SK-N-SH (cell line): ENCODE results near the gene OPN1MW3. TPM values are rescaled to one million over a fixed set of nuclear protein-coding genes. Genes with fewer than 3 reads are reported as not detected.
"Not testable (repeated sequence)": the region's sequence is repeated elsewhere in the genome, so short reads cannot be mapped to it uniquely, and the experiment has no call there.

Experiments used
- CTCF ChIA-PET: fragments of 300-600, 350-600 bp; formaldehyde crosslinking; extraction: SDS; loops from one replicate; lab custom pipeline; 2021; lab: Yijun Ruan, JAX
- POLR2A ChIA-PET: fragments of 350-600 bp; sonication (Branson Sonifier 250); formaldehyde crosslinking; extraction: SDS; loops from one replicate; lab custom pipeline; 2020; ENCODE audit warnings: antibody characterized with exemption, inconsistent platforms; lab: Yijun Ruan, JAX
- DNase-seq: peaks from one replicate; pipeline ENCODE4 v3.0.0; 2012
- H2AFZ ChIP-seq: fragments of 200-600 bp; sonication (generic); 2 replicates; pipeline ENCODE4 v1.8.1; 2016; ENCODE audit warnings: antibody characterized with exemption, mild to moderate bottlenecking, low read depth
- H3F3A ChIP-seq: fragments of 200-600 bp; sonication (generic); replicated peaks from 2 replicates; pipeline ENCODE3; 2016; ENCODE audit warnings: antibody characterized with exemption, mild to moderate bottlenecking; ENCODE audit not compliant: insufficient read depth
- H3K27ac ChIP-seq, 2 experiments: fragments of 200-500 bp in 1 of 2; fragments of 200-600 bp in 1 of 2; sonication (Bioruptor generic) in 1 of 2; sonication (generic), shearing (Covaris generic) in 1 of 2; 2 replicates each; pipeline versions ENCODE4 v1.5.1 to v1.6.1; 2014 to 2016; ENCODE audit warnings: low read depth in 2 of 2, inconsistent platforms in 1 of 2, low read length in 1 of 2, mild to moderate bottlenecking in 1 of 2, mixed read lengths in 1 of 2
- H3K27me3 ChIP-seq: fragments of 200-600 bp; sonication (generic), shearing (Covaris generic); 2 replicates; pipeline ENCODE4 v1.6.1; 2016; ENCODE audit warnings: mixed run types; ENCODE audit not compliant: insufficient read depth
- H3K36me3 ChIP-seq, 2 experiments: fragments of 200-500 bp in 1 of 2; fragments of 200-600 bp in 1 of 2; sonication (Bioruptor generic) in 1 of 2; sonication (generic) in 1 of 2; replicated peaks in 1 of 2; 2 replicates each; pipeline versions ENCODE3 to v1.5.1; 2014 to 2016; ENCODE audit warnings: low read length in 1 of 2, mild to moderate bottlenecking in 1 of 2; ENCODE audit not compliant: insufficient read depth in 2 of 2, control insufficient read depth in 1 of 2
- H3K4me1 ChIP-seq, 2 experiments: fragments of 200-500 bp in 1 of 2; fragments of 200-600 bp in 1 of 2; sonication (Bioruptor generic) in 1 of 2; sonication (generic), shearing (Covaris generic) in 1 of 2; 2 replicates each; pipeline versions ENCODE4 v1.5.1 to v1.6.1; 2014 to 2016; ENCODE audit warnings: low read depth in 1 of 2, low read length in 1 of 2, mixed run types in 1 of 2; ENCODE audit not compliant: insufficient read depth in 2 of 2, control insufficient read depth in 1 of 2
- H3K4me2 ChIP-seq: fragments of 200-600 bp; sonication (generic), shearing (Covaris generic); 2 replicates; pipeline ENCODE4 v1.6.1; 2017; ENCODE audit warnings: mixed run types
- H3K4me3 ChIP-seq, 2 experiments: fragments of 200-500 bp in 1 of 2; fragments of 200-600 bp in 1 of 2; sonication (Bioruptor generic) in 1 of 2; sonication (generic), shearing (Covaris generic) in 1 of 2; 2 replicates each; pipeline versions ENCODE4 v1.5.1 to v1.8.1; 2014 to 2016; ENCODE audit warnings: low read depth in 2 of 2, inconsistent platforms in 1 of 2, low read length in 1 of 2, mild to moderate bottlenecking in 1 of 2, mixed read lengths in 1 of 2, moderate library complexity in 1 of 2
- H3K79me2 ChIP-seq: fragments of 200-600 bp; sonication (generic); 2 replicates; pipeline ENCODE4 v1.8.1; 2017; ENCODE audit warnings: mild to moderate bottlenecking; ENCODE audit not compliant: insufficient read depth
- H3K9ac ChIP-seq: fragments of 200-600 bp; sonication (generic); 2 replicates; pipeline ENCODE4 v1.6.1; 2017; ENCODE audit warnings: mixed run types
- H3K9me2 ChIP-seq: fragments of 200-600 bp; sonication (generic); 2 replicates; pipeline ENCODE4 v1.6.1; 2017; ENCODE audit warnings: mixed run types
- H3K9me3 ChIP-seq: fragments of 200-600 bp; sonication (generic); 2 replicates; pipeline ENCODE4 v1.6.1; 2017; ENCODE audit warnings: mixed run types, mild to moderate bottlenecking, moderate library complexity
- H4K20me1 ChIP-seq: fragments of 200-600 bp; sonication (generic); 2 replicates; pipeline ENCODE4 v1.6.1; 2017; ENCODE audit warnings: mild to moderate bottlenecking, mixed run types; ENCODE audit not compliant: insufficient read depth
- WGBS: methylation state at CpG from one replicate; pipeline ENCODE4 v1.1.6; 2017; ENCODE audit warnings: low lambda C conversion rate; 5-methylcytosine and 5-hydroxymethylcytosine counted together
- polyA plus RNA-seq, 3 experiments: library from polyadenylated mRNA; depleted of rRNA; stranded (reverse); fragments of >200 nt; gene quantifications; 2 replicates each; pipeline ENCODE4 v1.2.3, GENCODE V29; 2012

The OPN1MW3 gene
- polyA plus RNA-seq, 1 of the 3 experiments (the other 2 are of a cell fraction), result not detected

DNA sequence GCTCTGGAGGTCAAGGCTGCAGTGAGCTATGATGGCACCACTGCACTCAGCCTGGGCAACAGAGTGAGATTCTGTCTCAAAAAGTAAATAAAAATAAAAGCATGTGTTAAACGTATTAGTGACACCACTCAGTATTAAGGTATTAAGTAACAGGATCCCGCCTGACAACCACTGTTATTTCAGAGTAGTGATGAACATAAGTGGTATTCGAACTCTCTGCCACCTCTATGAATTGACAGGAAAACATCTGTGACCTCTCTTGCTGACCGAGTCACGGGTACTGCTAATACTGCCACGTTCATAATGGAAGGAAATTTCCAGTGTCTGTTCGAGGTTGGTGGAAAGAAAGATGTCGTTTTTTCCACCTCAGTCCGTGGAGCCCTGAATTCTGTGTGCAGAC lies 30.7 kb upstream of the OPN1MW3 start:
- H3K27me3 ChIP-seq, H3K4me2 ChIP-seq, CTCF ChIA-PET, H3K4me1 ChIP-seq, H4K20me1 ChIP-seq, H3K9me2 ChIP-seq, DNase-seq, H2AFZ ChIP-seq, H3K79me2 ChIP-seq, H3F3A ChIP-seq, H3K9me3 ChIP-seq, H3K27ac ChIP-seq, POLR2A ChIA-PET, H3K4me3 ChIP-seq, H3K36me3 ChIP-seq, H3K9ac ChIP-seq: not testable (repeated sequence)
- WGBS, result no CpG with 5 or more reads among the region's 9 CpGs

DNA sequence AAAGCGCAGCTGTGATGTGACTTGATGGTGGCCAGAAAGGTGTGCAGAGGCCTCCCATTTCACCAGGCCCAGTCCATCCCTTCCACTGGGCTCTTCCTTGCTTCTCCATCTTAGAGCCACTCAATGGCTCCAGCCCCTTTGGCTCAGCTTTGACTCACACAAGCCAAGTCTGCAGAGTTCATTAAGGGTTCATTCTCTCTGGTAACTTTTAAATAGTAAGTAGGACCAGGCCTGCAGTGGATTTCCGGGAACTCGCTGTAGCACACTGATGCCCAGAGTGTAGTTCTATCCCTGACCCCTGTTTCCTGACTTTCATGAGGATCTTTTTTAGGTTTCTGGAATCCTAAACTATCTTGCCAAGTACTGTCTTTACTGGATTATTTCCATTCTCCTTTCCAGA lies 25.9 kb upstream of the OPN1MW3 start:
- H3K4me3 ChIP-seq, H3K27me3 ChIP-seq, CTCF ChIA-PET, H4K20me1 ChIP-seq, H3F3A ChIP-seq, H3K9me3 ChIP-seq, H3K4me1 ChIP-seq, DNase-seq, H3K9me2 ChIP-seq, H3K36me3 ChIP-seq, H3K9ac ChIP-seq, H3K27ac ChIP-seq, H3K4me2 ChIP-seq, H3K79me2 ChIP-seq, H2AFZ ChIP-seq, POLR2A ChIA-PET: not testable (repeated sequence)
- no CpG with 5 or more reads among the region's 3 CpGs for WGBS

DNA sequence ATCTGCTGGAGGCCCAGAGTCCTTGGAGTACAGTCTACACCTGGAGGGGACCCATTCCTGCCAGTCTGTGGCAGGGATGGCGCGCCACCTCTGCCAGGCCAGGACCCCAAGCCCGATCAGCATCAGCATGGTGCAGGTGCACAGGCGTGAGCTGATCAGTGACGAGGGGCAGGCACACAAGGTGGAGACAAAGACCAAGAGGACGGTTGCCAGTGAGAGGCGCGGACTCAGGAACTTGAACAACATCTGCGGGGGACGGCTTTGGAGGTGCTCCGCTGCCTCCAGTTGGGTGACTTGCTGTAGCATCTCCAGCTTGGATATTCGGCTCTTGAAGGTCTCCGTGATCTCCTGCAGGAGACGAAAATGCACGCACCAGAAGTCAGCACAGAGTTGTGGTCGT lies 23.8 kb upstream of the OPN1MW3 start:
- WGBS, result no CpG with 5 or more reads among the region's 16 CpGs
- H3K27ac ChIP-seq, H3K4me1 ChIP-seq, H3K79me2 ChIP-seq, H2AFZ ChIP-seq, POLR2A ChIA-PET, H3K27me3 ChIP-seq, H3K4me3 ChIP-seq, CTCF ChIA-PET, H3K9ac ChIP-seq, H3K9me3 ChIP-seq, H4K20me1 ChIP-seq, H3K4me2 ChIP-seq, H3K9me2 ChIP-seq, H3F3A ChIP-seq, H3K36me3 ChIP-seq, DNase-seq: not testable (repeated sequence)

DNA sequence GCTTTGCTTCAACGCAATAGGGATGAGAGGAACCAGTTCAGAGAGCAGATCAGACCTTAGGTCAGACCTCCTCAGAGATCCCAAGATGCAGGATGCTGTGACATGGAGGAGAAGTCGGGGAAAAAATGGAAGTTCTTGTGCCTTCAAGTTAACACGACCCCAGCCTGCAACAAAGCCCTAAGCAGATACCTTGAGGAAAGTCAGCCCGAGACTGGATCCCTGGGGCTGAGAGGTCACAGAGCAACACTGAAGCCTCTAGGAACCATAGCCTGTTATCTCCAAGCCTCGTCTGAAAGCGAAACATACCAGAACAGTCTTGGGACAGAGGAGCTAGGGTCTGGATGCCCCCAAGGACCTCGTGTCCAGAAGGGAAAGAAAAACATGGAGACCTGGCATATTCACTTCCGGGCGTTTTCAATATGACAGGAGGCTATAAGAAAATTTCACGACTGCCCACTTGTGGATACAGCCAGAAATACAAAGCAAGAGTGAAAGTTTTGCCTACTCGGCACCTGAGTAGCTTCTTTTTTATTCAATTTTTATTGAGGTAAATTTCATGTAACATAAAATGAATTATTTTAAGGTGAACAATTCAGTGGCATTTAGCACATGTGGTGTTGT lies 18.3 kb upstream of the OPN1MW3 start:
- POLR2A ChIA-PET, result not testable (repeated sequence)

DNA sequence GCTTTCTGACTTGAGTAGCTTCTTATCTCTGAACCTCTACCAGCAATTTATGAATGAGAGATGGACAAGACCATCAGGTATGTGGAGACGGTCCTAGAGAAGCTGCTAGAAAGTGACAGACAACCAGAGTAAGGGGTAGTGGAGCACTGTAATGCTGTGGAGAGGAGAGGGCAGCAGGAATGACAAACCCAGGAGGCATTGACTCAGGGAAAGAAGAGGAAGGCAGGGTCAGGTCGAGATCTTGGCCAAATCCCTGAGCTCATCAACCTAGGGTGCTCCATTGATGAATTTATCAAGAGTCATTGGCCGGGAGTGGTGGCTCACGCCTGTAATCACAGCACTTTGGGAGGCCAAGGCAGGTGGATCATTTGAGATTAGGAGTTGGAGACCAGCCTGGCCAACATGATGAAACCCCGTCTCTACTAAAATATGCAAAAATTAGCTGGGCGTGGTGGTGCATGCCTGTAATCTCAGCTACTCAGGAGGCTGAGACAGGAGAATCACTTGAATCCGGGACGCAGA lies 17.3 kb upstream of the OPN1MW3 start:
- H2AFZ ChIP-seq, H3K9me3 ChIP-seq, CTCF ChIA-PET, H3F3A ChIP-seq, POLR2A ChIA-PET, H3K27ac ChIP-seq, H3K27me3 ChIP-seq, H3K79me2 ChIP-seq, H3K9me2 ChIP-seq, H3K4me2 ChIP-seq, DNase-seq, H3K4me1 ChIP-seq, H3K36me3 ChIP-seq, H4K20me1 ChIP-seq, H3K4me3 ChIP-seq, H3K9ac ChIP-seq: not testable (repeated sequence)
- WGBS, result 9% methylated on average over 8 of the region's 8 CpGs

More for the DNA sequence above, 18.3 kb upstream of the OPN1MW3 start:
- H3F3A ChIP-seq, H3K4me3 ChIP-seq, CTCF ChIA-PET, DNase-seq, H3K4me1 ChIP-seq, H3K79me2 ChIP-seq, H4K20me1 ChIP-seq, H3K27ac ChIP-seq, H3K9me3 ChIP-seq, H3K9ac ChIP-seq, H2AFZ ChIP-seq, H3K27me3 ChIP-seq, H3K36me3 ChIP-seq, H3K9me2 ChIP-seq, H3K4me2 ChIP-seq: not testable (repeated sequence)
- WGBS, result 16% methylated on average over 11 of the region's 11 CpGs

DNA sequence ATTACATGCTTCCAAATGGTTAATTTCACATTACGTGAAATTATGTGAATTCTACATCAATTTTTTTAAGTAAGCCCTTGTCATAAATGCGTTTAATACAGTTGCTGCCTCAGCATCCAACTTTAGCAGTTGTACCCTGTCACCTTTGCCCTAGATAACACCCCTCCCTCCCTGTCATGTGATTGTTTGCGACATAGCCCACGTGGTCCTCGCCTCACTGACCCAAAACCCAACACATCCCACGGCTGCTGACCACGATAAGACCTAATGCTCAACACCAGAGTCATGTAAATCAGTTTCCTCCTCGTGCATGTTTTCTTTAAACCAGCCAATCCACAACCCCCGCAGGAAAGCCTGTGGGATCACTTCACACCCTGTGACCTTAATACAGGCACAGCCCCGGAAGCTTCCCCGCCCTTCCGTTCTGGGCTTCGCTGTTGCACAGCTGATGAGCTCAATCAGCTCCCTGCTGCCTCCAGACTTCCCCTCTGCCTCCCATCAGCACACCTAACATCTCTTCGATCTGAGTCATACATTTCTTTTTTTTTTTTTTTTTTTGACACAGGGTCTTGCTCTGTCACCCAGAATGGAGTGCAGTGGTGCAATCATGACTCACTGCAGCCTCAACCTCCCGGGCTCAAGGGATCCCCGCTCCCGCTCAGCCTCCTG lies 9.9 kb upstream of the OPN1MW3 start:
- H2AFZ ChIP-seq, H3K27me3 ChIP-seq, CTCF ChIA-PET, DNase-seq, H3K27ac ChIP-seq, H3K36me3 ChIP-seq, H3K4me1 ChIP-seq, H3K9me3 ChIP-seq, H3F3A ChIP-seq, H3K9ac ChIP-seq, H3K4me3 ChIP-seq, POLR2A ChIA-PET, H4K20me1 ChIP-seq, H3K79me2 ChIP-seq, H3K4me2 ChIP-seq, H3K9me2 ChIP-seq: not testable (repeated sequence)
- 3% methylated on average over 3 of the region's 17 CpGs for WGBS
